ENCODE measurements around the gene KAZN. TPM values are rescaled to one million over a fixed set of nuclear protein-coding genes. Genes with fewer than 3 reads are reported as not detected.

The KAZN gene
- polyA plus RNA-seq, 1 of the 3 experiments (the other 2 are of a cell fraction): 6.8 TPM

DNA sequence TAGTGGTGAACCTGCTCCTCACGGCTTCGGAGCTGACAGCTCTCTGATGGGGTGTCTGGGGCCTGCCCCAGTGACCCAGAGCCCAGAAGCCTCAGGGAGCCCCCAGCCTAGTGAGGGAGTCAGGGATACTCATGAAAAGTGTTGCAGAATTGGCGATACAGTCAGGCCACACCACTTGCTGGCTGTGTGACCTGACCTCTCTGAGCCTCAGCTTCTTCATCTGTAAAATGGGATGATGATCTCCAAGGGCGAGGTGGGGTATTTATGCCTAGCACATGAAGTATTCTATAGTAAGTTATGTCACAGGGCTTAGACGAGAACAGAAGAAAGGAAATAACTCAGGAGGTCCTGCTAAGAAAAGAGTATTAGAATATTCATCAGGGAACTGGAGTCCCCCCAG lies 556.7 kb downstream of the KAZN start (continued):
- TF ChIP-seq, protein P1, sequence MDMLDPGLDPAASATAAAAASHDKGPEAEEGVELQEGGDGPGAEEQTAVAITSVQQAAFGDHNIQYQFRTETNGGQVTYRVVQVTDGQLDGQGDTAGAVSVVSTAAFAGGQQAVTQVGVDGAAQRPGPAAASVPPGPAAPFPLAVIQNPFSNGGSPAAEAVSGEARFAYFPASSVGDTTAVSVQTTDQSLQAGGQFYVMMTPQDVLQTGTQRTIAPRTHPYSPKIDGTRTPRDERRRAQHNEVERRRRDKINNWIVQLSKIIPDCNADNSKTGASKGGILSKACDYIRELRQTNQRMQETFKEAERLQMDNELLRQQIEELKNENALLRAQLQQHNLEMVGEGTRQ (IDR thresholded peaks at IDR 0.05; ENCODE audit: borderline replicate concordance, low read depth, low read length): no peak
- no peak for TF ChIP-seq TCF12 (IDR thresholded peaks at IDR 0.05)
- TF ChIP-seq ELF1 (IDR thresholded peaks at IDR 0.05): no peak

DNA sequence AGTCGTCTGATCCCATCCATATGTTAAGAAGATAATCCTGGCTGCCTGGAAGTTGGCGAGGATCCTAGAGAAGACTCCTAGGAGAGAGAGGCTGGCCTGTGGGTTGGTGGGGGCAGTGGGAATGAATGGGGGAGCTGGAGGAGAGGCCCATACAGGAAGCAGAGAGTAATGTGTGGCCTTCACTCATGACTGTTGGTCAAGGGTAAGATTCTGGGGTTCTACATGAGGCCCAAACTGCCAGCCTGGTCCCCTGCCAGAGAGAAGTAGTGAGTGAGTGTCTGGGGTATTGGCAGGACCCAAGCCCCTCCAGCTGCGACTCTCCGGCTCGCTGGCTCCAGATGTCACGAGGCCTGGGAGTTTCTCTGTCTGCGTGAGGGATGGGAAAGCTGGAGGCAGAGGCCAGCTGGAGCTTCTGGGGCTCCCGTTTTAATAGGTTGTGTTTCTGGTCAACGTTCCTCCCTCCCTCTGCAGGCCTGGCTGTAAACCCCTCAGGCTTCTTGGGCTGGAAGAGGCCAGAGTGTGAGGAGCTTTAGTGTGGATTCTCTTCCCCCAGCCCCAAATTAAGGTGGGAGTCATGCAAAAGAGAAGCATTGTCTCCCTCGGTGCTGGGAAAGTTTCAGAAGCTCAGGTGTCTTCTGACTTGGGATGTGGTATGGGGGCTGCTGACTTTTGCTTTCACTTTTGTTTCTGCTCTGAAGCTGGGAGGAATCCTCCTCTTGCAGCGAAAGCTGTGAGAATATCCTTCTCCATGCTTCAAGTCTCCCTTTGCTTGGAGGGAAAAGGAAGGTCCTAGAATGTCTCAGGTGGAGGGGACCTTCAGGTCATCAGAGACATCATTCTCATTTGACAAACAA lies 557.6 kb downstream of the KAZN start:
- TF ChIP-seq CHD2 (IDR thresholded peaks at IDR 0.05; ENCODE audit: low read length, partially characterized antibody) (no peak), RFX5 (IDR thresholded peaks at IDR 0.05; ENCODE audit: low read length) (no peak), JUND (IDR thresholded peaks at IDR 0.05) (no peak), NRF1 (IDR thresholded peaks at IDR 0.05; ENCODE audit: low read depth, low read length) (no peak), FOSL2 (IDR thresholded peaks at IDR 0.05; ENCODE audit: borderline replicate concordance, low read depth) (no peak), MXI1 (IDR thresholded peaks at IDR 0.05; ENCODE audit: low read depth, low read length) (peak; percentile 70; the same call in 1 of the 2 replicates), SMC3 (IDR thresholded peaks at IDR 0.05; ENCODE audit: low read depth, low read length) (no peak), EP300 (IDR thresholded peaks at IDR 0.05; ENCODE audit: borderline replicate concordance in 1 of 2, low read depth in 1 of 2, low read length in 1 of 2) (peak in 1 of 2 experiments; percentile 33; a peak in 1 of 4 replicates), EZH2phosphoT487 (IDR thresholded peaks at IDR 0.05; ENCODE audit: borderline replicate concordance, low read depth) (no peak)
- TF ChIP-seq, protein P2, sequence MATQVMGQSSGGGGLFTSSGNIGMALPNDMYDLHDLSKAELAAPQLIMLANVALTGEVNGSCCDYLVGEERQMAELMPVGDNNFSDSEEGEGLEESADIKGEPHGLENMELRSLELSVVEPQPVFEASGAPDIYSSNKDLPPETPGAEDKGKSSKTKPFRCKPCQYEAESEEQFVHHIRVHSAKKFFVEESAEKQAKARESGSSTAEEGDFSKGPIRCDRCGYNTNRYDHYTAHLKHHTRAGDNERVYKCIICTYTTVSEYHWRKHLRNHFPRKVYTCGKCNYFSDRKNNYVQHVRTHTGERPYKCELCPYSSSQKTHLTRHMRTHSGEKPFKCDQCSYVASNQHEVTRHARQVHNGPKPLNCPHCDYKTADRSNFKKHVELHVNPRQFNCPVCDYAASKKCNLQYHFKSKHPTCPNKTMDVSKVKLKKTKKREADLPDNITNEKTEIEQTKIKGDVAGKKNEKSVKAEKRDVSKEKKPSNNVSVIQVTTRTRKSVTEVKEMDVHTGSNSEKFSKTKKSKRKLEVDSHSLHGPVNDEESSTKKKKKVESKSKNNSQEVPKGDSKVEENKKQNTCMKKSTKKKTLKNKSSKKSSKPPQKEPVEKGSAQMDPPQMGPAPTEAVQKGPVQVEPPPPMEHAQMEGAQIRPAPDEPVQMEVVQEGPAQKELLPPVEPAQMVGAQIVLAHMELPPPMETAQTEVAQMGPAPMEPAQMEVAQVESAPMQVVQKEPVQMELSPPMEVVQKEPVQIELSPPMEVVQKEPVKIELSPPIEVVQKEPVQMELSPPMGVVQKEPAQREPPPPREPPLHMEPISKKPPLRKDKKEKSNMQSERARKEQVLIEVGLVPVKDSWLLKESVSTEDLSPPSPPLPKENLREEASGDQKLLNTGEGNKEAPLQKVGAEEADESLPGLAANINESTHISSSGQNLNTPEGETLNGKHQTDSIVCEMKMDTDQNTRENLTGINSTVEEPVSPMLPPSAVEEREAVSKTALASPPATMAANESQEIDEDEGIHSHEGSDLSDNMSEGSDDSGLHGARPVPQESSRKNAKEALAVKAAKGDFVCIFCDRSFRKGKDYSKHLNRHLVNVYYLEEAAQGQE (IDR thresholded peaks at IDR 0.05; ENCODE audit: low read depth, low read length): no peak
- TF ChIP-seq, protein P1 (IDR thresholded peaks at IDR 0.05; ENCODE audit: borderline replicate concordance, low read depth, low read length): no peak
- Histone ChIP-seq H3K9me3 (no peaks in the 10 kb centered on the region), H3K4me2 (no peak overlapping the region), H3K4me3 (ENCODE audit: low read depth in 2 of 2, low read length in 1 of 2) (no peak overlapping the region; a peak in 1 of 4 replicates), H3K79me2 (ENCODE audit: insufficient read depth) (peaks cover 25% of the 10 kb centered on the region), H3K27ac (ENCODE audit: low read depth in 2 of 2, low read length in 1 of 2) (peak overlapping the region in 1 of 2 experiments; percentile 74; a peak in 2 of 4 replicates), H3K36me3 (replicated peaks in 1 of 2; ENCODE audit: control insufficient read depth in 1 of 2, insufficient read depth in 2 of 2, low read length in 1 of 2) (no peaks in the 10 kb centered on the region), H3F3A (replicated peaks; ENCODE audit: insufficient read depth) (peaks cover 8% of the 10 kb centered on the region), H3K4me1 (ENCODE audit: control insufficient read depth in 1 of 2, insufficient read depth in 2 of 2, low read depth in 1 of 2, low read length in 1 of 2) (peaks cover 14 to 53% of the 10 kb centered on the region in 2 experiments; a peak in 3 of 4 replicates), H3K9ac (no peak overlapping the region), H4K20me1 (ENCODE audit: insufficient read depth) (no peaks in the 10 kb centered on the region), H3K9me2 (no peaks in the 10 kb centered on the region), H3K27me3 (ENCODE audit: insufficient read depth) (no peaks in the 10 kb centered on the region), H2AFZ (ENCODE audit: low read depth) (no peak overlapping the region)
- ChIA-PET CTCF (interaction anchor here (0.8 to 9.8 kb wide), 11 partner anchors 9 to 149 kb away, joined by 3 to 132 read pairs (median 4); no protein-coding TSS in a partner anchor), POLR2A (interaction anchor here (0.6 to 1.3 kb wide), 5 partner anchors 16 to 33 kb away, joined by 3 to 4 read pairs (median 3); no protein-coding TSS in a partner anchor)
- DNase-seq: peak; percentile 57
- 72% methylated on average over 11 of the region's 11 CpGs for WGBS (ENCODE audit: low lambda C conversion rate)
